Measurements from ENCODE around the gene ZC3H15. TPM values are rescaled to one million over a fixed set of nuclear protein-coding genes. Genes with fewer than 3 reads are reported as not detected.
"Not testable (repeated sequence)": the region's sequence is repeated elsewhere in the genome, so short reads cannot be mapped to it uniquely, and the experiment has no call there.

ZC3H15 gene
- polyA plus RNA-seq, 2 of the 4 experiments (the other 2 are of a cell fraction) = 99.2 to 191 TPM

GRCh38 chr2:186466743-186467142 is 19.3 kb upstream of the ZC3H15 start:
- no peak overlapping the region for H3K4me3 ChIP-seq
- ATAC-seq (no peak), DNase-seq (ENCODE audit: low read depth in 1 of 2, low spot score in 1 of 2) (no peak), FAIRE-seq (no peak)
- H3K4me1 ChIP-seq = no peaks in the 10 kb centered on the region
- no peak for TF ChIP-seq FOSB (CRISPR knock-in tag; IDR thresholded peaks at IDR 0.05)
- no peak for TF ChIP-seq HES2 (IDR thresholded peaks at IDR 0.05)
- TF ChIP-seq ZC3H11A (IDR thresholded peaks at IDR 0.05) = no peak
- H3K27ac ChIP-seq = no peak overlapping the region
- ChIA-PET CTCF (no interaction called here), POLR2A (no interaction called here)
- H3K9me3 ChIP-seq = 0 out of 3 replicates have a peak, but pooled peaks cover 3% of the 10 kb centered on the region
- no peak overlapping the region for H3K4me2 ChIP-seq

GRCh38 chr2:186467421-186467820 is 18.6 kb upstream of the ZC3H15 start:
- DNase-seq (ENCODE audit: low read depth in 1 of 2, low spot score in 1 of 2) = no peak
- no peak for ATAC-seq
- WGBS (ENCODE audit: missing lambda C conversion rate) = 98% methylated on average over 2 of the region's 2 CpGs
- POLR2A ChIA-PET = no interaction called here
- H3K4me2 ChIP-seq = no peak overlapping the region
- CTCF ChIA-PET = no interaction called here
- no peak overlapping the region for H3K4me3 ChIP-seq
- no peak overlapping the region for H3K27ac ChIP-seq
- TF ChIP-seq ZC3H11A (IDR thresholded peaks at IDR 0.05) (no peak), MAX (IDR thresholded peaks at IDR 0.05) (no peak), CHD2 (IDR thresholded peaks at IDR 0.05; ENCODE audit: low read length, partially characterized antibody) (no peak), PHF8 (IDR thresholded peaks at IDR 0.05; ENCODE audit: borderline replicate concordance, low read depth) (no peak), FOXS1 (CRISPR knock-in tag; IDR thresholded peaks at IDR 0.05) (no peak), HMGXB4 (CRISPR knock-in tag; IDR thresholded peaks at IDR 0.05; ENCODE audit: borderline replicate concordance) (no peak), POLR2A (IDR thresholded peaks at IDR 0.05; ENCODE audit: low read length) (no peak), EHMT2 (IDR thresholded peaks at IDR 0.05; ENCODE audit: low read depth) (no peak), ATOH8 (CRISPR knock-in tag; IDR thresholded peaks at IDR 0.05; ENCODE audit: low read depth) (no peak), SMC3 (IDR thresholded peaks at IDR 0.05) (no peak), POLR2AphosphoS2 (conservative IDR thresholded peaks at IDR 0.05; ENCODE audit: low read length) (no peak), HES2 (IDR thresholded peaks at IDR 0.05) (no peak), RARB (CRISPR knock-in tag; IDR thresholded peaks at IDR 0.05) (no peak), PBX3 (IDR thresholded peaks at IDR 0.05) (no peak)
- 0 out of 3 replicates have a peak, but pooled peaks cover 3% of the 10 kb centered on the region for H3K9me3 ChIP-seq
- FAIRE-seq = no peak
- no peaks in the 10 kb centered on the region for H3K4me1 ChIP-seq

GRCh38 chr2:186472722-186473493 is 13.2 kb upstream of the ZC3H15 start:
- H3K27ac ChIP-seq; H3K4me3 ChIP-seq; H3K4me1 ChIP-seq; ATAC-seq; H3K9me3 ChIP-seq; FAIRE-seq; H3K4me2 ChIP-seq; POLR2A ChIA-PET; DNase-seq (ENCODE audit: low read depth in 1 of 2, low spot score in 1 of 2); CTCF ChIA-PET: not testable (repeated sequence)
- WGBS (ENCODE audit: missing lambda C conversion rate) = no CpG with 5 or more reads among the region's 49 CpGs

- H3K27ac ChIP-seq; CTCF ChIA-PET; H3K4me1 ChIP-seq; H3K4me3 ChIP-seq; H3K4me2 ChIP-seq; POLR2A ChIA-PET; H3K9me3 ChIP-seq; FAIRE-seq; DNase-seq (ENCODE audit: low read depth in 1 of 2, low spot score in 1 of 2); ATAC-seq: not testable (repeated sequence)
- 97% methylated on average over 1 of the region's 1 CpG for WGBS (ENCODE audit: missing lambda C conversion rate)
These were observed 11.8 kb upstream of the ZC3H15 start for GRCh38 chr2:186474239-186474638.

Measured in A549 (cell line).